GM18526 (cell line): ENCODE data around the gene CMSS1.

Experiments used
- POLR2A ChIP-seq: IDR thresholded peaks from 3 replicates; pipeline ENCODE4 v1.6.1; 2011; ENCODE audit not compliant: insufficient read length; ENCODE audit errors: extremely low read depth

CMSS1 gene

GRCh38 chr3:100170486-100170885, 352.8 kb downstream of the CMSS1 start:
- no peak for TF ChIP-seq POLR2A

- no peak for TF ChIP-seq POLR2A
These were observed 353.7 kb downstream of the CMSS1 start for GRCh38 chr3:100171211-100171914.

GRCh38 chr3:100173961-100174360, 356.3 kb downstream of the CMSS1 start:
- TF ChIP-seq POLR2A = no peak

GRCh38 chr3:100175637-100176280, 358.1 kb downstream of the CMSS1 start:
- TF ChIP-seq POLR2A = no peak

- TF ChIP-seq POLR2A = no peak
These were observed 362.2 kb downstream of the CMSS1 start for GRCh38 chr3:100179692-100180349.

GRCh38 chr3:100183608-100184125, 366.0 kb downstream of the CMSS1 start:
- no peak for TF ChIP-seq POLR2A

- TF ChIP-seq POLR2A = no peak
These were observed 367.4 kb downstream of the CMSS1 start for GRCh38 chr3:100184948-100185570.

GRCh38 chr3:100185847-100186246, 368.2 kb downstream of the CMSS1 start:
- TF ChIP-seq POLR2A = no peak

GRCh38 chr3:100189444-100189964, 371.8 kb downstream of the CMSS1 start:
- no peak for TF ChIP-seq POLR2A

- no peak for TF ChIP-seq POLR2A
These were observed 377.7 kb downstream of the CMSS1 start for GRCh38 chr3:100195375-100195774.

- no peak for TF ChIP-seq POLR2A
These were observed 380.2 kb downstream of the CMSS1 start for GRCh38 chr3:100197876-100198275.

- TF ChIP-seq POLR2A = no peak
These were observed 381.1 kb downstream of the CMSS1 start for GRCh38 chr3:100198579-100199269.

- no peak for TF ChIP-seq POLR2A
These were observed 387.5 kb downstream of the CMSS1 start for GRCh38 chr3:100205171-100205570.

GRCh38 chr3:100206687-100207086, 389.0 kb downstream of the CMSS1 start:
- no peak for TF ChIP-seq POLR2A

- no peak for TF ChIP-seq POLR2A
These were observed 390.2 kb downstream of the CMSS1 start for GRCh38 chr3:100207886-100208285.

GRCh38 chr3:100209169-100209568, 391.5 kb downstream of the CMSS1 start:
- no peak for TF ChIP-seq POLR2A
